Measurements from ENCODE around the gene KLHL21. TPM values are rescaled to one million over a fixed set of nuclear protein-coding genes. Genes with fewer than 3 reads are reported as not detected.

KLHL21 gene
- total RNA-seq, 1 experiment from 2014 or later: 27.5 TPM

- no peaks in the 10 kb centered on the region; the same call in 1 of the 2 replicates for H4K20me1 ChIP-seq (ENCODE audit: insufficient read depth)
- peaks cover 6 to 36% of the 10 kb centered on the region in 2 experiments for H3K4me1 ChIP-seq (ENCODE audit: control insufficient read depth in 1 of 2, insufficient read depth in 2 of 2, low read length in 2 of 2)
- no peaks in the 10 kb centered on the region for H3K9me3 ChIP-seq (ENCODE audit: control insufficient read depth in 1 of 2, insufficient read depth in 1 of 2, low read depth in 1 of 2, low read length in 2 of 2)
- no TSS peak for BruUV-seq (replicated peaks)
- no peaks in the 10 kb centered on the region for H3K9me2 ChIP-seq (ENCODE audit: insufficient read depth)
- intact Hi-C loops (cut with micrococcal nuclease): no loop called here
- peak overlapping the region; percentile 80 for H3K4me2 ChIP-seq (ENCODE audit: low read length)
- ChIA-PET POLR2A (no interaction called here), RAD21 (ENCODE audit: low non-redundant PET in 1 of 2, low total read pairs in 2 of 2, uncharacterized antibody in 2 of 2, unreplicated experiment in 2 of 2) (interaction anchor here in 1 of 2 experiments (0.7 kb wide), 1 partner anchor 14 kb away, joined by 7 read pairs; no protein-coding TSS in a partner anchor), CTCF (no interaction called here)
- H3K79me2 ChIP-seq (ENCODE audit: insufficient read depth, low read length): peaks cover 60% of the 10 kb centered on the region
- H3K36me3 ChIP-seq (ENCODE audit: control insufficient read depth in 1 of 2, insufficient read depth in 2 of 2, low read length in 2 of 2): peaks cover 13 to 23% of the 10 kb centered on the region in 2 experiments
- DNase-seq (ENCODE audit: low read depth, low spot score) (no peak), ATAC-seq (no peak)
- no peaks in the 10 kb centered on the region for H3K27me3 ChIP-seq (ENCODE audit: insufficient read depth, low read length)
- 0 out of 2 replicates have a peak, but pooled peaks have one; percentile 13 for TF ChIP-seq EGR1 (IDR thresholded peaks at IDR 0.05; ENCODE audit: low read depth)
- no peak for TF ChIP-seq EZH2phosphoT487 (IDR thresholded peaks at IDR 0.05; ENCODE audit: borderline replicate concordance)
- no peak for TF ChIP-seq MAX (IDR thresholded peaks at IDR 0.05)
- TF ChIP-seq ATF3 (IDR thresholded peaks at IDR 0.05): no peak
- no peak for TF ChIP-seq JUND (IDR thresholded peaks at IDR 0.05)
- no peak for TF ChIP-seq CTCF (IDR thresholded peaks at IDR 0.05 in 2 of 3, conservative IDR thresholded peaks at IDR 0.05 in 1 of 3; ENCODE audit: borderline replicate concordance in 1 of 3, insufficient read depth in 1 of 3, low read depth in 2 of 3, low read length in 2 of 3)
- TF ChIP-seq REST (IDR thresholded peaks at IDR 0.05; ENCODE audit: low read depth): no peak
- TF ChIP-seq ZBTB33 (IDR thresholded peaks at IDR 0.05; ENCODE audit: extremely low read depth, insufficient replicate concordance, low read length): no peak
- TF ChIP-seq POLR2AphosphoS5 (IDR thresholded peaks at IDR 0.05; ENCODE audit: low read depth, low read length): no peak
- peak overlapping the region; percentile 62 to 83 for H3K4me3 ChIP-seq (replicated peaks in 1 of 2; ENCODE audit: low read depth in 1 of 2, low read length in 2 of 2)
- H3K9ac ChIP-seq (ENCODE audit: low read length): peak overlapping the region; percentile 93
- peak overlapping the region; percentile 59; the same call in 1 of the 2 replicates for H3K27ac ChIP-seq (ENCODE audit: low read depth, low read length)
- no peak overlapping the region for H2AFZ ChIP-seq (ENCODE audit: low read depth, low read length, poor library complexity, severe bottlenecking)
Observed at GRCh38 chr1:6614929-6615785, 12.5 kb upstream of the KLHL21 start.
